ENCODE results near the gene PDPR. TPM values are rescaled to one million over a fixed set of nuclear protein-coding genes. Genes with fewer than 3 reads are reported as not detected.
A peak's percentile ranks its signal among the peaks of the same experiment; 100 is the strongest.
"Not testable (repeated sequence)": the region's sequence is repeated elsewhere in the genome, so short reads cannot be mapped to it uniquely, and the experiment has no call there.

Gene PDPR
- total RNA-seq, 4 donors from 2014 or later = 22.6 to 41.9 (median 29.7) TPM

DNA sequence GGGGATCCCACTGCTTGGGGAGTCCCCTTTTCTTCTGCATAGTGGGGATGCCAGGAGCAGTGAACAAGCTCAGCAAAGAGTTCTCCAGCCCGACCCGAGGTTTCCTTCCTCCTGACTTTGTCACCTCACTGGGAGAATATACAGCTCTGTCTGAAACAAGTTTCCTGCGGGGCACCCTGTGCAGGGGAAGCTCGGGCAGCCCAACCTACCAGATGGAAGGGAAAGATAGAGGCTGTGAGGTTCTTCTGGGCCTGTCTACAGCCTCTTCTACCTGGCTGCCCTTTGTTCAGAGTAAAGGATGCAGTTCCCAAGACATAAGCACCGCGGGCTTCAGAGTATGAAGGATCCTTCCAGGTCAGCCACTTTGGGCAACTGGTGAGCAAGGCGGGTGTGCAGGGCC, 83.5 kb downstream of the PDPR start:
- H3K4me1 ChIP-seq; H3K9me3 ChIP-seq; H3K36me3 ChIP-seq; H3K4me3 ChIP-seq (replicated peaks in 1 of 3); DNase-seq; H3K27me3 ChIP-seq; intact Hi-C loops (cut with DNase I); H3K27ac ChIP-seq: not testable (repeated sequence)
- 87 to 100% methylated on average over 3 to 5 of the region's 7 CpGs for WGBS, 2 donors

DNA sequence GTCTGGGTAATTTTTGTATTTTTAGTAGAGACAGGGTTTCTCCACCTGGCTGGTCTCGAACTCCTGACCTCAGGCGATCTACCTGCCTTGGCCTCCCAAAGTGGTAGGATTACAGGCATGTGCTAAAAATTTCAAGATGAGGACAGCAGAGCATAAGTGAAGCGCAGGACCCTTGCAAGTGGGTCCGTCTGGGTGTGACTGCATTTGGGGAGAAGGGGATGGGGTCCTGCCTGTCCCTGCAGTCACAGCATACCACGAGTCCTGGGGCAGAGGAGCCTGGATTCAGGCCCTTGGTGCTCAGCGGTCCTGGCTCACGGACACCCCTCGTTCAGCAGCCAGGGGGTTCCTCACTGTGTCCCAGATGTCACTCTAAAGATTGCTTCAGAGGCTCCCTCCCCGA, 84.1 kb downstream of the PDPR start:
- H3K9me3 ChIP-seq; intact Hi-C loops (cut with DNase I); H3K27ac ChIP-seq; H3K27me3 ChIP-seq; DNase-seq; H3K4me1 ChIP-seq; H3K36me3 ChIP-seq; H3K4me3 ChIP-seq (replicated peaks in 1 of 3): not testable (repeated sequence)
- WGBS, 2 donors = 78 to 85% methylated on average over 8 to 9 of the region's 9 CpGs

DNA sequence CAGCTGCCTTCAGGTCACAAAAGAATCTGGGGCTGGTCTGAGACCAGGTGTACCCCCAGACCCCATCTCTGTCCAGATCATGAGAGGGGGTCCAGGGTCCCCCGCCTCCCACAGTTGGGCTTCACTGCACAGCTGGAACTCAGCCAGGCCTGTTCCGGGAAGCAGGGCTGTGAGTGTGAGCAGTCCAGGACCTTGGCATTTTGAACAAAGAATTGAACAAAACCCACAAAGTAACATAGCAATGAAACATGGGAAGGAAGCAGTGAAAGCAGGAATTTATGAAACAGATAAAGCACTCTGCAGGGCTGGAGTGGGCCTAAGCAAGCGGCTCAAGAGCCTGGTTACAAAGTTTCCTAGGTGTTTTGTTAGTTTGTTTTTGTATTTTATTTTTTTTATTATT, 84.5 kb downstream of the PDPR start:
- DNase-seq; H3K27me3 ChIP-seq; H3K36me3 ChIP-seq; H3K9me3 ChIP-seq; intact Hi-C loops (cut with DNase I); H3K4me3 ChIP-seq (replicated peaks in 1 of 3); H3K4me1 ChIP-seq: not testable (repeated sequence)
- H3K27ac ChIP-seq = peak overlapping the region in 1 of 3 donors; percentile 8
- 16 to 17% methylated on average over 3 of the region's 3 CpGs for WGBS, 2 donors

DNA sequence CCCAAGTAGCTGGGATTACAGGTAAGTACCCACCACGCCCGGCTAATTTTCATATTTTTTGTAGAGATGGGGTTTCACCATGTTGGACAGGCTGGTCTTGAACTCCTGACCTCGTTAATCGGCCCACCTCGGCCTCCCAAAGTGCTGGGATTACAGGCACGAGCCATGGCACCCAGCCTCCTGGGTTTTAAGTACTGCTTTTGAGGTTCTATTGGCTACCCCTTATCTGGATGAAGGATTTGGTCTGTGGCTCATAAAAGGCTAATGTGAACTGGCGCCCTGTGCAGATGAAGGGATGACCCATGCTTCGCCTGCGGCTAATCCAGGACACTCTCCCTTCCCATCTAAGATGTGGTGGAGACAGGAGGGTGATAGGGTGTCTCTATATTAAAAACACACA, 85.0 kb downstream of the PDPR start:
- intact Hi-C loops (cut with DNase I); DNase-seq; H3K4me3 ChIP-seq (replicated peaks in 1 of 3); H3K4me1 ChIP-seq; H3K36me3 ChIP-seq; H3K9me3 ChIP-seq; H3K27me3 ChIP-seq: not testable (repeated sequence)
- WGBS, 2 donors = 65 to 73% methylated on average over 7 to 9 of the region's 9 CpGs
- H3K27ac ChIP-seq = peak overlapping the region in 1 of 3 donors; percentile 66

DNA sequence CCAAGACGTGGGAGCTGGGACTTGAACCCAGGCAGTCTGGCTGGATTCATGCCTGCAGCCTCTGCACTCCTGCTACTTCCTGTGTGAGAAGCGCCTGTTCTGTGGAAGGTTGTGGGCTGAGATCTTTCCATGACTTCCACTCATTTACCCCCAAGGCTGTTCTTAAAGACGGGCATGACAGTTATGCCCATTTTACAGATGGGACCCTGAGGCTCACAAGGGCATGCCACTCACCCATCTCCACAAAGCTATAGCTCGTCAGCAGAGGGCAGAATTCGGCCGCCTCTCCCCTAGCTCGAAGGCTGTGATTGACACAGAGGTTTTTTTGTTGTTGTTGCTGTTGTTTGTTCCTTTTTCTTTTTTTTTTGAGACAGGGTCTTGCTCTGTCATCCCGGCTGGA, 85.9 kb downstream of the PDPR start:
- H3K9me3 ChIP-seq; H3K36me3 ChIP-seq; H3K27ac ChIP-seq; intact Hi-C loops (cut with DNase I); DNase-seq; H3K27me3 ChIP-seq; H3K4me1 ChIP-seq; H3K4me3 ChIP-seq (replicated peaks in 1 of 3): not testable (repeated sequence)
- 87 to 88% methylated on average over 7 to 8 of the region's 8 CpGs for WGBS, 2 donors

DNA sequence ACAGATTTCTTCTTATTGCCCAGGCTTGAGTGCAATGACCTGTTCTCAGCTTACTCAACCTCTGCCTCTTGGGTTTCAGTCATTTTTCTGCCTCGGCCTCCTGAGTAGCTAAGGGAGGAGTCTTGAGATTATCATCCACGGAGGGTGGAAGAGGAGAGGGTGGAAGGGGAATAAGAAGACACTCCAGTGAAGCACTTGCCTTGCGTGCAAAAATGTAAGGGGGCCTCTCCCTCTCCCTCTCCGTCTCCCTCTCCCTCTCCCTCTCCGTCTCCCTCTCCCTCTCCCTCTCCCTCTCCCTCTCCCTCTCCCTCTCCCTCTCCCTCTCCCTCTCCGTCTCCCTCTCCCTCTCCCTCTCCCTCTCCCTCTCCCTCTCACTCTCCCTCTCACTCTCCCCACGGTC, 89.4 kb downstream of the PDPR start:
- H3K27me3 ChIP-seq; H3K4me1 ChIP-seq; H3K27ac ChIP-seq; H3K9me3 ChIP-seq; H3K36me3 ChIP-seq; intact Hi-C loops (cut with DNase I); H3K4me3 ChIP-seq (replicated peaks in 1 of 3): not testable (repeated sequence)
- 25 to 37% methylated on average over 4 to 6 of the region's 7 CpGs for WGBS, 2 donors
- DNase-seq = peak; percentile 27 to 38

DNA sequence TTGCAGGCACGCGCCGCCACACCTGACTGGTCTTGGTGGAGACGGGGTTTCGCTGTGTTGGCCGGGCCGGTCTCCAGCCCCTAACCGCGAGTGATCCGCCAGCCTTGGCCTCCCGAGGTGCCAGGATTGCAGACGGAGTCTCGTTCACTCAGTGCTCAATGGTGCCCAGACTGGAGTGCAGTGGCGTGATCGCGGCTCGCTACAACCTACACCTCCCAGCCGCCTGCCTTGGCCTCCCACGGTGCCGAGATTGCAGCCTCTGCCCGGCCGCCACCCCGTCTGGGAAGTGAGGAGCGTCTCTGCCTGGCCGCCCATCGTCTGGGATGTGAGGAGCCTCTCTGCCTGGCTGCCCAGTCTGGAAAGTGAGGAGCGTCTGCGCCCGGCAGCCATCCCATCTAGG, 89.9 kb downstream of the PDPR start:
- H3K4me1 ChIP-seq; H3K27ac ChIP-seq; H3K36me3 ChIP-seq; H3K27me3 ChIP-seq; intact Hi-C loops (cut with DNase I); H3K4me3 ChIP-seq (replicated peaks in 1 of 3); H3K9me3 ChIP-seq; DNase-seq: not testable (repeated sequence)
- no CpG with 5 or more reads among the region's 29 CpGs for WGBS, 2 donors

DNA sequence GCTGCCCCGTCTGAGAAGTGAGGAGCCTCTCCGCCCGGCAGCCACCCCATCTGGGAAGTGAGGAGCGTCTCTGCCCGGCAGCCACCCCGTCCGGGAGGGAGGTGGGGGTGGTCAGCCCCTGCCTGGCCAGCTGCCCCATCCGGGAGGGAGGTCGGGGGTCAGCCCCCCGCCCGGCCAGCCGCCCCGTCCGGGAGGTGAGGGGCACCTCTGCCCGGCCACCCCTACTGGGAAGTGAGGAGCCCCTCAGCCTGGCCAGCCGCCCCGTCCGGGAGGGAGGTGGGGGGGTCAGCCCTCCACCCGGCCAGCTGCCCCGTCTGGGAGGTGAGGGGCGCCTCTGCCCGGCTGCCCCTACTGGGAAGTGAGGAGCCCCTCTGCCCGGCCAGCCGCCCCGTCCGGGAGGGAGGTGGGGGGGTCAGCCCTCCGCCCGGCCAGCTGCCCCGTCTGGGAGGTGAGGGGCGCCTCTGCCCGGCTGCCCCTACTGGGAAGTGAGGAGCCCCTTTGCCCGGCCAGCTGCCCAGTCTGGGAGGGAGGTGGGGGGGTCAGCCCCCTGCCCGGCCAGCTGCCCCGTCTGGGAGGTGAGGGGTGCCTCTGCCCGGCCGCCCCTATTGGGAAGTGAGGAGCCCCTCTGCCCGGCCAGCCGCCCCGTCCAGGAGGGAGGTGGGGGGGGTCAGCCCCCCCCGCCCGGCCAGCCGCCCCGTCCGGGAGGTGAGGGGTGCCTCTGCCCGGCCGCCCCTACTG, 90.7 kb downstream of the PDPR start:
- DNase-seq; H3K27ac ChIP-seq; intact Hi-C loops (cut with DNase I); H3K36me3 ChIP-seq; H3K4me3 ChIP-seq (replicated peaks in 1 of 3); H3K4me1 ChIP-seq; H3K9me3 ChIP-seq; H3K27me3 ChIP-seq: not testable (repeated sequence)
- WGBS, 2 donors = 100% methylated on average over 3 of the region's 46 CpGs; no CpG with 5 or more reads in 1 of the 2 donors

DNA sequence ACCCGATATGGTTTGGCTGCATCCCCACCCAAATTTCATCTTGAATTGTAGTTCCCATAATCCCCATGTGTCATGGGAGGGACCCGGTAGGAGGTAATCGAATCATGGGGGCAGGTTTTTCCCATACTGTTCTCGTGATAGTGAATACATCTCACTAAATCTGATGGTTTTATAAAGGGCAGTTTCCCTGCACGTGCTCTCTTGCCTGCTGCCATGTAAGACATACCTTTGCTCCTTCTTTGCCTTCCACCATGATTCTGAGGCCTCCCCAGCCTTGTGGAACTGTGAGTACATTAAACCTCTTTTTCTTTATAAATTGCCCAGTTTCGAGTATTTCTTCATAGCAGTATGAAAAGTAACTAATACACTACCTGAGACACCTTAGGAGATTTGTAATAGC, 92.2 kb downstream of the PDPR start:
- H3K27ac ChIP-seq; H3K4me3 ChIP-seq (replicated peaks in 1 of 3); H3K4me1 ChIP-seq; H3K27me3 ChIP-seq; intact Hi-C loops (cut with DNase I); H3K9me3 ChIP-seq; H3K36me3 ChIP-seq; DNase-seq: not testable (repeated sequence)
- 92 to 96% methylated on average over 3 to 6 of the region's 6 CpGs for WGBS, 2 donors

Small RNAs within 50 kb of the gene (small RNA-seq; reads per million reads assigned to genes)
- not detected for gene AC009060.2

Other genes with a start within 250 kb of the PDPR start
- gene CLEC18A, start 163.0 kb upstream of the PDPR start, total RNA-seq = 1 to 10 TPM in 2 of 4 donors, under 1 TPM in 2; 0.67 to 1.8 (median 1.3) TPM
- gene CLEC18C, start 59.5 kb downstream of the PDPR start, total RNA-seq = under 1 TPM in 2 of 4 donors, not detected in 2; 0.22 to 0.81 TPM
- 10 to 100 TPM; 22.5 to 47.7 (median 24.3) TPM for gene EXOSC6, start 137.6 kb downstream of the PDPR start, total RNA-seq
- gene AARS1, start 175.2 kb downstream of the PDPR start, total RNA-seq = 100 to 1,000 TPM in 3 of 4 donors, 10 to 100 TPM in 1; 84.8 to 268 (median 192) TPM
- 10 to 100 TPM; 35.8 to 53.6 (median 44.9) TPM for gene DDX19B, start 184.9 kb downstream of the PDPR start, total RNA-seq
- 100 to 1,000 TPM in 1 of 4 donors, 10 to 100 TPM in 3; 52.5 to 100 (median 66.1) TPM for gene DDX19A, start 232.6 kb downstream of the PDPR start, total RNA-seq

Measured in thyroid gland (tissue), 4 donors.